CD4-positive, alpha-beta T cell (primary cell): Measurements from ENCODE around the gene POLR1F. TPM values are rescaled to one million over a fixed set of nuclear protein-coding genes. Genes with fewer than 3 reads are reported as not detected.

Source experiments
- ATAC-seq: fragments of 200-7000 bp; cut with Tn5 transposase; one replicate; pipeline ENCODE4 v1.10.0; 2022; ENCODE audit warnings: mild to moderate bottlenecking; ENCODE audit not compliant: poor library complexity
- CTCF ChIA-PET: fragments of 350-600 bp; sonication (Branson Sonifier 250); formaldehyde crosslinking; loops from one replicate; lab custom pipeline; 2021; ENCODE audit warnings: antibody characterized with exemption, inconsistent platforms; lab: Charles Lee
- POLR2A ChIA-PET: fragments of 350-600 bp; sonication (Branson Sonifier 250); formaldehyde crosslinking; loops from one replicate; lab custom pipeline; 2021; ENCODE audit warnings: antibody characterized with exemption, inconsistent platforms; lab: Charles Lee
- DNase-seq, 14 experiments: peaks; one replicate each; pipeline ENCODE4 v3.0.0-alpha.2; 2013 to 2020; ENCODE audit warnings: mixed read lengths in 2 of 14
- H3K27ac ChIP-seq, 2 donors: one replicate each; pipeline versions ENCODE4 v1.5.1 to v1.7.0; 2013; ENCODE audit warnings: low read length in 2 of 2, low read depth in 1 of 2, mild to moderate bottlenecking in 1 of 2
- H3K27me3 ChIP-seq, 2 experiments: 1 replicate in 1 of 2; 2 replicates in 1 of 2; pipeline versions ENCODE4 v1.6.1 to v1.7.0; 2013; ENCODE audit warnings: low read length in 2 of 2, control low read depth in 1 of 2, mild to moderate bottlenecking in 1 of 2, moderate library complexity in 1 of 2; ENCODE audit not compliant: insufficient read depth in 2 of 2, control insufficient read depth in 1 of 2
- H3K36me3 ChIP-seq: one replicate; pipeline ENCODE4 v1.6.1; 2013; ENCODE audit warnings: low read length, control low read depth; ENCODE audit not compliant: insufficient read depth
- H3K4me1 ChIP-seq: one replicate; pipeline ENCODE4 v1.6.1; 2013; ENCODE audit warnings: low read length, control low read depth; ENCODE audit not compliant: insufficient read depth
- H3K4me3 ChIP-seq: one replicate; pipeline ENCODE4 v1.5.1; 2013; ENCODE audit warnings: mild to moderate bottlenecking, low read length, moderate library complexity
- H3K9me3 ChIP-seq, 2 experiments: 1 replicate in 1 of 2; 2 replicates in 1 of 2; pipeline versions ENCODE4 v1.6.1 to v1.7.0; 2013; ENCODE audit warnings: low read length in 2 of 2, mild to moderate bottlenecking in 2 of 2, control low read depth in 1 of 2, moderate library complexity in 1 of 2; ENCODE audit not compliant: control insufficient read depth in 1 of 2, insufficient read depth in 1 of 2
- H3K27ac Mint-ChIP-seq: one replicate; pipeline ENCODE4 v1.8.0; 2020; ENCODE audit warnings: mixed read lengths
- H3K27me3 Mint-ChIP-seq: one replicate; pipeline ENCODE4 v1.8.0; 2021; ENCODE audit warnings: mixed read lengths
- H3K36me3 Mint-ChIP-seq: one replicate; pipeline ENCODE4 v1.8.0; 2021; ENCODE audit warnings: low read depth, mixed read lengths
- H3K4me1 Mint-ChIP-seq: one replicate; pipeline ENCODE4 v1.8.0; 2021; ENCODE audit warnings: low read depth, mixed read lengths
- H3K4me3 Mint-ChIP-seq: one replicate; pipeline ENCODE4 v1.8.0; 2020; ENCODE audit warnings: mild to moderate bottlenecking, mixed read lengths
- H3K9me3 Mint-ChIP-seq: one replicate; pipeline ENCODE4 v1.8.0; 2020; ENCODE audit warnings: mixed read lengths
- CTCF ChIP-seq: fragments of 200-600 bp; IDR thresholded peaks from one replicate; pipeline ENCODE4 v1.8.0; 2022; ENCODE audit warnings: antibody characterized with exemption, mild to moderate bottlenecking
- intact Hi-C, 2 experiments: fragments of 100-400 bp; cut with DNase I in 1 of 2; cut with micrococcal nuclease in 1 of 2; formaldehyde crosslinking; loops; one replicate each; pipeline versions ENCODE4 v1.15.1 to v1.9.0; 2023 to 2025; cut with DNase I, micrococcal nuclease
- total RNA-seq, 174 experiments: library from RNA in 2 of 174; stranded (reverse) in 2 of 174; gene quantifications; one replicate each; pipeline ENCODE4 v1.2.3 and lab custom pipeline; 2021 to 2026

POLR1F gene
- total RNA-seq, 2 experiments from 2014 or later: 31.7 to 32.2 TPM

DNA sequence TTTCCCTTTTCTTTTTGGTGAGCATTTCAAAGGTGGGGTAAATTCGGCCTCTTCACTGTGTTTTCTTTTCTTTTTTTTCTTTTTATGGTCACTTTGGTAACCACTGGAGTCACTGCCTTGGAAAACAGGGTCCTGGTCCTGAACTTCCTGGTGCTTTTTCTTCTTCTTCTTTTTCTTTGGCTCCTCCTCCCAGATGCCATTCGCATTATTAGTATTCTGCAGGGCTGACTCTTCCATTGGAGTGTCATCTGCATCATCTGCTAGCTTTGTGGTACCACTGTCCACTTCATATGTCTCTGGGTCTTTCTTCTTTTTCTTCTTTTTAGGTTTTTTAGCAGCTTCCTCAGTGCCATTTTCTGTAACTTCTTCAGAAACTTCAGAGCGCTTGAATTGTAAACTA, 10.5 kb downstream of the POLR1F start:
- no peaks in the 10 kb centered on the region for H3K27me3 Mint-ChIP-seq
- CTCF ChIA-PET: interaction anchor here (1.3 to 3.3 kb wide), 2 partner anchors 9 to 10 kb away, joined by 3 to 14 read pairs; partner anchors contain the start of gene POLR1F
- peaks cover 20% of the 10 kb centered on the region for H3K36me3 ChIP-seq
- H3K9me3 ChIP-seq: no peaks in the 10 kb centered on the region
- no peak overlapping the region for H3K4me3 ChIP-seq
- H3K27ac Mint-ChIP-seq: no peak overlapping the region
- intact Hi-C loops: no loop called here
- H3K4me1 ChIP-seq: no peaks in the 10 kb centered on the region
- no peak overlapping the region for H3K27ac ChIP-seq
- no peak for TF ChIP-seq CTCF
- no peaks in the 10 kb centered on the region for H3K9me3 Mint-ChIP-seq
- DNase-seq (no peak), ATAC-seq (no peak)
- POLR2A ChIA-PET: no interaction called here
- no peak overlapping the region for H3K4me3 Mint-ChIP-seq
- H3K36me3 Mint-ChIP-seq: peaks cover 64% of the 10 kb centered on the region
- H3K27me3 ChIP-seq: no peaks in the 10 kb centered on the region
- no peaks in the 10 kb centered on the region for H3K4me1 Mint-ChIP-seq

GRCh38 chr7:19696926-19697325, 11.9 kb downstream of the POLR1F start:
- CTCF ChIA-PET: interaction anchor here (1.0 to 3.3 kb wide), 2 partner anchors 12 to 17 kb away, joined by 3 to 14 read pairs; partner anchors contain the start of gene POLR1F
- no peaks in the 10 kb centered on the region for H3K4me1 ChIP-seq
- H3K27me3 ChIP-seq: no peaks in the 10 kb centered on the region
- H3K9me3 ChIP-seq: no peaks in the 10 kb centered on the region
- Mint-ChIP-seq H3K9me3 (no peaks in the 10 kb centered on the region), H3K4me3 (no peak overlapping the region), H3K4me1 (no peaks in the 10 kb centered on the region), H3K36me3 (peaks cover 56% of the 10 kb centered on the region), H3K27me3 (no peaks in the 10 kb centered on the region), H3K27ac (no peak overlapping the region)
- H3K4me3 ChIP-seq: no peak overlapping the region
- intact Hi-C loops: no loop called here
- DNase-seq (no peak), ATAC-seq (no peak)
- no peak for TF ChIP-seq CTCF
- POLR2A ChIA-PET: no interaction called here
- peaks cover 19% of the 10 kb centered on the region for H3K36me3 ChIP-seq
- H3K27ac ChIP-seq: no peak overlapping the region

DNA sequence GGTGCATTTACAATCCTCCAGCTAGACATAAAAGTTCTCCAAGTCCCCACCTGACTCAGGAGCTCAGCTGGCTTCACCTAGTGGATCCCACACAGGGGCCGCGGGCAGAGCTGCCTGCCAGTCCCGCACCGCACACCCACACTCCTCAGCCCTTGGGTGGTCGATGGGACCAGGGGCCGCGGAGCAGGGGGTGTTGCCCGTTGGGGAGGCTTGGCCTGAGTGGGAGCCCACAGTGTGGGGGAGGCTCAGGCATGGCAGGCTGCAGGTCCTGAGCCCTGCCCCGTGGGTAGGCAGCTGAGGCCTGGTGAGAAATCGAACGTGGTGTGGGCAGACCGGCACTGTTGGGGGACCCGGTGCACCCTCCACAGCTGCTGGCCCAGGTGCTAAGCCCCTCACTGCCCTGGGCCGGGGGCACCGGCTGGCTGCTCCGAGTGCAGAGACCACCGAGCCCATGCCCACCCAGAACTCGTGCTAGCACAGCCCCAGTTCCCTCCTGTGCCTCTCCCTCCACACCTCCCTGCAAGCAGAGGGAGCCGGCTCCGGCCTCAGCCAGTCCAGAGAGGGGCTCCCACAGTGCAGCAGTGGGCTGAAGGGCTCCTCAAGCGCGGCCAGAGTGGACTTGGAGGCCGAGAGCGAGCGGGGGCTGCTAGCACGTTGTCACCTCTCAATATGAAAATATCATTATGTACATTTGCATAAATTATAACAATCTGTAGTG, 16.6 kb downstream of the POLR1F start:
- H3K36me3 Mint-ChIP-seq: peaks cover 17% of the 10 kb centered on the region
- Histone ChIP-seq H3K27me3 (no peaks in the 10 kb centered on the region), H3K4me3 (no peak overlapping the region), H3K4me1 (no peaks in the 10 kb centered on the region), H3K36me3 (peaks cover 5% of the 10 kb centered on the region), H3K27ac (no peak overlapping the region), H3K9me3 (no peaks in the 10 kb centered on the region)
- DNase-seq (no peak), ATAC-seq (no peak)
- CTCF ChIA-PET: no interaction called here
- no peaks in the 10 kb centered on the region for H3K4me1 Mint-ChIP-seq
- H3K9me3 Mint-ChIP-seq: no peaks in the 10 kb centered on the region
- peaks cover 4% of the 10 kb centered on the region for H3K27me3 Mint-ChIP-seq
- H3K4me3 Mint-ChIP-seq: no peak overlapping the region
- POLR2A ChIA-PET: no interaction called here
- TF ChIP-seq CTCF: no peak
- H3K27ac Mint-ChIP-seq: no peak overlapping the region
- intact Hi-C loops: no loop called here
